ENCODE results near the gene MAT2B.

MAT2B gene

DNA sequence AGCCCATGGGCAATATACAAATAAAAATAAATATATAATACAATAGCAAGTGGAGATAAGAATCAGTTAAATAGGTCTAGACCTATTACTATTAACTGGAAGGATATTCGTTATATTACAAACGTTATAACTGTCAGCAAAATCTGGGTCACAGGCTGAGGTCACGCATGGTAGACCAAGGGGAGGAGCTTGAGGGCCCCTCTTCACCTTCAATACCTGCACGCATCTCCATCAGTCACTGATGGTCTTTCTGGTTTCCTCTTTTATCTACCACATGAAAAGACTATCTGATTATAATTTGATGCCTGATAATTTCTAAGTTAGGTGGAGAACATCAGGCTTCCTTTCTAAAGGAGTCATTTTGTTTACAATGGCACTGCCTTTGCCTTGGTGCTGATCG lies 43.2 kb downstream of the MAT2B start:
- DNase-seq (ENCODE audit: extremely low read depth in 1 of 2, low read depth in 1 of 2), result no peak

DNA sequence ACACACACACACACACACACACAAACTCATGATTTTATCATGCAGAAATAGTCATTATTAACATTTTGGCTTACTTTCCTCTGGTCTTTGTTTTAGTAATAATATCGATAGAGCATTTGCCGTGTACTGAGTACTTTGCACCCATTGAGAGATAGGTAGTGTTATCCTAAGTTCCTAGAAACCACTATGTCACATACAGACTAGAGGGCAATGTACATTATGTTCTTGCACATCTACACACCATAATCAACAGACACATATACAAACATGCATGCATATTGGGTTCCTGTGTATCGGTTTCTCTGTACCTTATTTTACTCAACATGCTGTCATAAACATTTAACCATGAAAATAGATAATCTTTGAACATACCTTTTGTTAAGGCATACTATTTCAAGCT lies 45.7 kb downstream of the MAT2B start:
- no peak for DNase-seq (ENCODE audit: extremely low read depth in 1 of 2, low read depth in 1 of 2)

DNA sequence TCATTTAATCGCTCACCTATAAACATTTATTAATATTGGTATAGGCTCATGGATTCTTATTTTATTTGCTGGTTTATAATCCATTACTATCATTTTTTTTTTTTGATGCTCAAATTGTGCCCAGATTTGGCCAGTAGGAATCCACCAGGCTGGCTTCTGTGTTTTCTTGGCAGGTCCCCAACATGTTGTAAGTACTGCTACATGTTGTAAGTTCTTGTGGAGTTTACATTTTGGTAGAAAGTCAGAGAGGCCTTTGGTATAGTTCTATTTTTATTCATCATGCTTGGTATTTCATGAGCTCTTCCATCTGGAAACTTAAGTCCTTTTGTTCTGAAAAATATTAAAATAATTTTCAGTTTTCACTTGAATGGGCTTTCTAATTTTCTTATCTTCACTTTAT lies 47.1 kb downstream of the MAT2B start:
- no peak for DNase-seq (ENCODE audit: extremely low read depth in 1 of 2, low read depth in 1 of 2)

DNA sequence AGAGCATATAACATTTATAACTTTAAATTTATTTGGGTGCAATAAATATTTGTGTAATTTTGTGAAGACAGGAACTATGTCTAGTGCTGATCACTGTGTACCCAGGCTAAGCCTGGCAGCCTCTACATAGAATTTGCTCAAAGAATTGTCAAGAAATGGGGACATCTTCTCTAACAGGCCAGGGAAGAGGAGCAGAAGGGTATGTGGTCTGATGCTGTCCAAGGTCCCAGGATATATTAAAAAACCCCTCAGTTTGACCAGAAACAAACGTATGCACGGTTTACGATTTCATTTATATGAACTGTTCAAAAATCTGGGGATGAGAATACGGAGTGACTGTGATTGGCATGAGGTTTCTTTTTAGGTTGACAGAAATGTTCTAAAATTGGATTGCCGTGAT lies 55.9 kb downstream of the MAT2B start:
- no peak for DNase-seq (ENCODE audit: extremely low read depth in 1 of 2, low read depth in 1 of 2)

DNA sequence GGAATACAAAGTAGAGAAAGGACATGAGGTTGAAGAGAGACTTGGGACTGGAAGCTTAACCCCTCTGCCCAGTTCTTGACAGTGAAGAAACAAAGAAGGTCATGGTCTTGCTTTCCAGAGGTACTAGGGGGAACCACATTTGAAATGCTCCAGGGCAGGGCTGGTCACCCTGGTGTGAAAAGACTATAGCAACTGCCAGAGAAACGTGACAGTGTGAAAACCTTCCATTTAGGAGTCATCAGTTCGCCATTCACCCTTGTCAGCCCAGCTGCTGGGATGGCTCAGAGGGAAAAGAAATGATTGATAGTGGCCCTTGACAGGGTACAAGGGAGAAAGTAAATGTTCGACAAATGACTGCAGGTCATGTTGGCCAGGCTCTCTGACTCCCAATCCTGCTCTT lies 56.7 kb downstream of the MAT2B start:
- no peak for DNase-seq (ENCODE audit: extremely low read depth in 1 of 2, low read depth in 1 of 2)

DNA sequence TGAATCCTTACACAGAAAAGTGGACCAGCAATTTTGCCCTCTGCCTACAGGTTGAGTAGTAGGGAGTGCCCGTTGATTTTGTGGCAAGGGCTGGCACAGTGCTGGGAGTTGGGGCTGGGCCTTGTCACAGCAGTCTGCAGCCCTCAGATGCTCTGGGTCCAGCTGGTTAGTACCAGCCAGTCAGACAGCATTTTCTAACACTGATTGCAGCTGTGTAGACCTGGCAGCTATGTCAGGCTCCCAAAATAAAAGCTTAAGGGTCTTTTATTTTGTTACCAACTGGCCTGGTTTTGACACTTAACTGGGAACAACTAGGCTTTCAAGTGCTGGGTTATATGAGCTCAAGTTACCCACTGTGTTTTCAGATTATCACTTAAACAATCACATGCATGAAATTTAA lies 57.7 kb downstream of the MAT2B start:
- DNase-seq (ENCODE audit: extremely low read depth in 1 of 2, low read depth in 1 of 2), result no peak

DNA sequence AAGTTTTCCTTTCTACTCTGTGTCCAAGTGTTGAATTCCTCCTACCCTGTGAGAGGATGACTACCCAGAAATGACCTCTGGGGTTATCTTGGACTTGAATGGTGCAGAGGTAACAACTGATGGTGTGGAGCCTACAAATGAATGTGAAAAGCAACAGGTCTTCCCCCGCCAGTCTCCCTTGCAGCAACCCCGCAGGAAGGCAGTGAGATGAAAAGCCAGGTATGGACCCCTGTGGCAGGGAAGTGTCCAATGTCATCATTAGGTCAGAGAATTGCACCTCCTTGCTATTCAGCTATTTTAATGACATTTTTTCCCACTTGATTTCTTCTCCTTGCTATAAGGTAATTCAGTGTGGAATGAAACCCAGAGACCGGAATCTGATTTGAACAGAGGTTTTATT lies 58.5 kb downstream of the MAT2B start:
- DNase-seq (ENCODE audit: extremely low read depth in 1 of 2, low read depth in 1 of 2), result no peak

DNA sequence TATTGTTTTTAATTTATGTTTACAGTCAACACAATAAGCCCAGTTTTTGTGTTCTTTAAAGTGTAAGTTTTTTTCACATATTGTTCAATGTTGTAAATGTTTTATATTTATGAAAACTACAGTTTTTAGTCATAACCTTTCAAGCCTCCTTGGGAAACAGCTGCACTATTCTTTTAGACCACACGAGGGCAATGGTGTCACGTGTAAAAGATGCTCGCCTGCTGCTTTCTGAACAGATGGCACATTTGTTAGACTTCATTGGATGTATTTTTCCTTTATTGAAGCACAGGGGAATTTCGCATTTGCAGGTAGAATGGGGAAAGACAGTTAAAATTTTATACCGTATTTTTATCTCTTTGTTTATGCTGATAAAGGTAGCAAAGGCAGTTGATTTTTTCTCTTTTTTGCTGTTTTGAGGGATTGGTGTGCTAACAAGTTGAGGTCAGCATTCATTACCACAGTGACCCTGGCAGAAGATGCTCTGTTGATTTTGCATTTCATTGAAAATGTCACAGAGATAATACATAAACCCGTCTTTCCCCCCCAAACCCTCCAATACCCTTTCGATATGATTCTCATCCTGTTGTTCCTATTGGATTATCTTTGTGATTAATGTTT lies 59.0 kb downstream of the MAT2B start:
- DNase-seq (ENCODE audit: extremely low read depth in 1 of 2, low read depth in 1 of 2), result peak in 1 of 2 donors; percentile 21

DNA sequence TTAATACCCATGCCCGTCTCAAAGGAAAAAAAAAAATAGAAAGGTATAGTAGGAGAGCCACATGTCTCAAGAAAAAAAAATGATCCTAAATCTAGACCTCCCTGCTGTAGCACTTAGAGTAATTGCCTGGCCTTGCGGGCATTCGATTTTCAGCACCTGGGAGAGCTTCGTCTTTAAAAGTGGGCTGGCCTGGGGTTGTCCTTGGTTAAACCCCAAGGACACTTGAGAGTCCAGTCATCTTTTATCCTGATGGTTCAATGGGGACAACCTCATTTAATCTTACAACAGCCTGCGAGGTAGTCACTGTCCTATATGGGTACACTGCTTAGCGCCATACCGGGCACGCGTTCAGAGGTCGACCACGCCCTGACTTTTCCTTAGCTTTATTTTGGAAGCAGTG lies 60.1 kb downstream of the MAT2B start:
- no peak for DNase-seq (ENCODE audit: extremely low read depth in 1 of 2, low read depth in 1 of 2)

DNA sequence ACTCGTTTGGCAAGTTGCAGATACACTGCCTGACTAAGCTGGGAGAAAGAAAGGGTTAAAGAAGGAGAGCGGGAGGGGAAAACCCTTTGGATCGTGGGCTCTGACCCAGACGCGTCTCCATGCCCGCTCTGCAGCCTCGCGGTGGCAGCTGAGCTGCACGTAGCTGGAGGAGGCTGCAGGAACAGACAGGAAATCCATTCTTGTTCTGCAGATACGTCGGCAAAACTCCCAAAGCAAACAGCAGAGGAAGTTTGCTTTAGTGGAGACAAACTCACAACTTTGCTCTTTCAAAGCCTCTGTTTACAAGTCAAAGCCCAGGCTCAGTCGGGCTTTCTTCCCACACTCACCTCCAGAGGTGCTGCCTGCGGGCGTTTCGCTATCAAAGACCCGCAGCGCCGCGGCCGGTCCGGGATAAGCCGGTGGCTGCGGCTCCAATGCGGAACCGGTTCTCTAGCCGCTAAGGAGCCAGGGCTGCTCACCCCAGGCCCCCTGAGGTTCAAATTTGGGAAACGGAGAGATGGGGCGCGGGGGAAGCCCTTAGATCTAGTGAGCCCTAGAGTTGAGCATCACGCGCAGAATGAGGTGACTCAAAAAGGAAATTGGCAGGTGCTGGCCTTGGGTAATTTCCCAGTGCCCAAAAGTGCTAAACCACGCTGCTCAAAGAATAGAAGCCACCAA lies 60.7 kb downstream of the MAT2B start:
- DNase-seq (ENCODE audit: extremely low read depth in 1 of 2, low read depth in 1 of 2), result no peak

DNA sequence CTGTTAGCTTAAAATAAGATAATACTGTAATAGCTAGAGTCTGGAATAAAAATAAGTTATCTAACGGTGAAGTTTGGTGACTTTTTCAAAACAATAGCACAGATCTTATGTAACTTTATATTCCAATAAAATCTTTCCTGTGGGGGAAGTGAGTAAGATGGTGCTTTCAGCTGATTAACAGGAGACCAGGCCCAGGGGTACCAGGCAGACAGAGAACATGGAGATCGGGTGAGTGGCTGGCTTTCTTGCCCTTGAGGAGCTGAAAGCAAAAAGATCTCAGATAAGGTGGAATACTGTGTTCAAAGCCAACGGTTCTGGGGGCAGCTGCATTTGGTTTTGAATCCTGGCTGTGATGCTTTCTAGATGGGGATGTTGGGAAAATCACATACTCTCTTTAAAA lies 61.3 kb downstream of the MAT2B start:
- DNase-seq (ENCODE audit: extremely low read depth in 1 of 2, low read depth in 1 of 2), result no peak

DNA sequence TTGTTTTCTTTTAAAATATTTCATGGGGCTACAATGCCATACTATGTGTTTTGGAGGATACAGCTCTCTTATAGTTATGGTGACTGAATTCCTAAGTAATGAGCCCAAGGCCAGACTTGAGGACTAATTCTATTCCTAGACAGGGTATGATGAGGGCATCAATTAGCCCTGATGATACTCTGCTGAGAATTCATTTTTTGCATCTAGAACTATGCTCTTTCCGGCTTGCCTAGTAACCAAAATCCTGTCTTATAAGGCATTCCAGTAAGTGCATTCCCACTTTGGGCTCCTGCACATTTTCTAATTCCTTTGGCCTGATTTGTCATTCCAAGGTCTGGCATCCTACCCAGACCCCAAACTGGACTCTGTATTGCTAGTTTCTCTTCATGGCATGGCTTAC lies 62.4 kb downstream of the MAT2B start:
- no peak for DNase-seq (ENCODE audit: extremely low read depth in 1 of 2, low read depth in 1 of 2)
